H1 (cell line): ENCODE measurements around the gene OR5B2. TPM values are rescaled to one million over a fixed set of nuclear protein-coding genes. Genes with fewer than 3 reads are reported as not detected.

ENCODE experiments used
- CTCF ChIA-PET: fragments of 300-600 bp; sonication (Branson Sonifier 250); formaldehyde crosslinking; loops from one replicate; lab custom pipeline; 2021; ENCODE audit not compliant: partially characterized antibody; lab: Charles Lee
- POLR2A ChIA-PET: fragments of 300-600 bp; sonication (Branson Sonifier 250); formaldehyde crosslinking; loops from one replicate; lab custom pipeline; 2021; ENCODE audit warnings: inconsistent platforms; ENCODE audit not compliant: partially characterized antibody; lab: Charles Lee
- DNase-seq, 2 experiments: peaks; one replicate each; pipeline versions ENCODE4 v3.0.0 to v3.0.0-alpha.2; 2010 to 2022; ENCODE audit warnings: low spot score in 2 of 2, low read depth in 1 of 2, mixed read lengths in 1 of 2
- FAIRE-seq: peaks from 2 replicates; lab custom pipeline; 2011; peaks lifted over from hg19 to GRCh38; lab: Jason Lieb, UNC
- H2AFZ ChIP-seq: 2 replicates; pipeline ENCODE4 v1.8.1; 2012; ENCODE audit warnings: low read length, inconsistent platforms
- H2AK5ac ChIP-seq: 2 replicates; pipeline ENCODE4 v1.6.1; 2013; ENCODE audit warnings: low read depth, low read length
- H2BK120ac ChIP-seq: replicated peaks from 2 replicates; pipeline ENCODE3; 2013; ENCODE audit warnings: low read depth, low read length, inconsistent platforms
- H2BK12ac ChIP-seq: 2 replicates; pipeline ENCODE4 v1.6.1; 2013; ENCODE audit warnings: low read depth, low read length
- H2BK15ac ChIP-seq: 2 replicates; pipeline ENCODE4 v1.6.1; 2013; ENCODE audit warnings: low read length
- H2BK20ac ChIP-seq: 2 replicates; pipeline ENCODE4 v1.6.1; 2013; ENCODE audit warnings: low read length
- H2BK5ac ChIP-seq: 2 replicates; pipeline ENCODE4 v1.6.1; 2013; ENCODE audit warnings: low read depth, low read length
- H3K14ac ChIP-seq: 2 replicates; pipeline ENCODE4 v1.6.1; 2013; ENCODE audit warnings: inconsistent platforms; ENCODE audit not compliant: insufficient read length
- H3K18ac ChIP-seq: 2 replicates; pipeline ENCODE4 v1.6.1; 2013; ENCODE audit warnings: low read length; ENCODE audit errors: extremely low read depth
- H3K23ac ChIP-seq: 2 replicates; pipeline ENCODE4 v1.6.1; 2013; ENCODE audit warnings: inconsistent platforms; ENCODE audit not compliant: insufficient read length
- H3K23me2 ChIP-seq: 2 replicates; pipeline ENCODE4 v1.6.1; 2013; ENCODE audit warnings: low read depth, low read length
- H3K27ac ChIP-seq: 2 replicates; pipeline ENCODE4 v1.6.1; 2011; ENCODE audit warnings: low read depth, low read length, inconsistent platforms
- H3K27me3 ChIP-seq, 4 experiments: replicated peaks in 1 of 4; 1 replicate in 1 of 4; 2 replicates in 3 of 4; pipeline versions ENCODE4 v1.6.1 to v1.8.1; 2011 to 2013; ENCODE audit warnings: low read length in 3 of 4, mild to moderate bottlenecking in 3 of 4, inconsistent platforms in 2 of 4, mixed read lengths in 2 of 4, moderate library complexity in 1 of 4; ENCODE audit not compliant: control insufficient read depth in 3 of 4, insufficient read depth in 3 of 4; ENCODE audit errors: extremely low read depth in 1 of 4
- H3K36me3 ChIP-seq, 4 experiments: 2 replicates each; pipeline versions ENCODE4 v1.6.1 to v1.8.1; 2011 to 2013; ENCODE audit warnings: mild to moderate bottlenecking in 4 of 4, low read length in 3 of 4, moderate library complexity in 2 of 4, control low read depth in 1 of 4, inconsistent platforms in 1 of 4; ENCODE audit not compliant: insufficient read depth in 4 of 4, control insufficient read depth in 2 of 4
- H3K4ac ChIP-seq: replicated peaks from 2 replicates; pipeline ENCODE3; 2013; ENCODE audit warnings: low read length, low read depth, mixed read lengths, inconsistent platforms; ENCODE audit not compliant: insufficient read length
- H3K4me1 ChIP-seq, 4 experiments: replicated peaks in 1 of 4; 1 replicate in 1 of 4; 2 replicates in 3 of 4; pipeline versions ENCODE4 v1.6.1 to v1.8.1; 2011 to 2013; ENCODE audit warnings: low read length in 3 of 4, inconsistent platforms in 2 of 4, mixed read lengths in 1 of 4; ENCODE audit not compliant: insufficient read depth in 4 of 4, control insufficient read depth in 3 of 4
- H3K4me2 ChIP-seq, 2 experiments: 2 replicates each; pipeline versions ENCODE4 v1.6.1 to v1.8.1; 2011 to 2013; ENCODE audit warnings: low read depth in 2 of 2, low read length in 2 of 2, control low read depth in 1 of 2, inconsistent platforms in 1 of 2, mild to moderate bottlenecking in 1 of 2; ENCODE audit not compliant: insufficient read depth in 1 of 2
- H3K4me3 ChIP-seq, 4 experiments: fragments of 200-600, 300-600 bp in 1 of 4; sonication (generic), shearing (Covaris generic), sonication (Bioruptor Twin) in 1 of 4; 2 replicates each; pipeline versions ENCODE4 v1.5.1 to v1.8.1; 2011 to 2016; ENCODE audit warnings: low read length in 4 of 4, low read depth in 3 of 4, control low read depth in 2 of 4, inconsistent platforms in 2 of 4, mild to moderate bottlenecking in 2 of 4, mixed read lengths in 1 of 4, moderate library complexity in 1 of 4; ENCODE audit not compliant: insufficient read depth in 2 of 4; ENCODE audit errors: extremely low read depth in 1 of 4
- H3K56ac ChIP-seq: replicated peaks from 2 replicates; pipeline ENCODE3; 2013; ENCODE audit warnings: low read depth, mild to moderate bottlenecking, mixed read lengths, low read length, inconsistent platforms; ENCODE audit not compliant: insufficient read length
- H3K79me1 ChIP-seq: 2 replicates; pipeline ENCODE4 v1.6.1; 2013; ENCODE audit warnings: low read depth, low read length, control low read depth
- H3K79me2 ChIP-seq, 2 experiments: 2 replicates each; pipeline versions ENCODE4 v1.6.1 to v1.8.1; 2012 to 2013; ENCODE audit warnings: low read length in 2 of 2, mild to moderate bottlenecking in 2 of 2, inconsistent platforms in 1 of 2; ENCODE audit not compliant: insufficient read depth in 2 of 2, control insufficient read depth in 1 of 2
- H3K9ac ChIP-seq, 4 experiments: replicated peaks in 1 of 4; 1 replicate in 1 of 4; 2 replicates in 3 of 4; pipeline versions ENCODE4 v1.6.1 to v1.8.1; 2011 to 2013; ENCODE audit warnings: low read depth in 3 of 4, low read length in 3 of 4, control low read depth in 2 of 4, mild to moderate bottlenecking in 2 of 4, moderate library complexity in 2 of 4, inconsistent platforms in 1 of 4; ENCODE audit errors: extremely low read depth in 1 of 4
- H3K9me3 ChIP-seq, 2 experiments: 2 replicates each; pipeline versions ENCODE4 v1.6.1 to v1.8.1; 2012 to 2013; ENCODE audit warnings: mild to moderate bottlenecking in 2 of 2, moderate library complexity in 2 of 2, control low read depth in 1 of 2, inconsistent platforms in 1 of 2, low read depth in 1 of 2, low read length in 1 of 2, mixed read lengths in 1 of 2; ENCODE audit not compliant: insufficient read depth in 2 of 2
- H4K20me1 ChIP-seq, 2 experiments: replicated peaks in 1 of 2; 2 replicates each; pipeline versions ENCODE3 to v1.8.1; 2011 to 2013; ENCODE audit warnings: inconsistent platforms in 2 of 2, low read length in 2 of 2, mild to moderate bottlenecking in 1 of 2; ENCODE audit not compliant: insufficient read depth in 2 of 2, control insufficient read depth in 1 of 2
- H4K5ac ChIP-seq: 2 replicates; pipeline ENCODE4 v1.6.1; 2013; ENCODE audit warnings: low read length, low read depth, mixed read lengths, inconsistent platforms; ENCODE audit not compliant: insufficient read length
- H4K8ac ChIP-seq: 2 replicates; pipeline ENCODE4 v1.8.0; 2013; ENCODE audit warnings: mild to moderate bottlenecking, moderate library complexity, low read length, inconsistent platforms; ENCODE audit not compliant: insufficient read depth; ENCODE audit errors: extremely low read depth
- H4K91ac ChIP-seq: replicated peaks from 2 replicates; pipeline ENCODE3; 2013; ENCODE audit warnings: low read length, mixed read lengths, inconsistent platforms; ENCODE audit not compliant: insufficient read length
- CTBP2 ChIP-seq: IDR thresholded peaks from 2 replicates; pipeline ENCODE4 v1.7.0; 2011; ENCODE audit warnings: borderline replicate concordance, mild to moderate bottlenecking, moderate library complexity, mixed read lengths, low read length; ENCODE audit not compliant: insufficient read depth, insufficient read length
- SP2 ChIP-seq: IDR thresholded peaks from 2 replicates; pipeline ENCODE4 v1.6.1; 2012; ENCODE audit warnings: mild to moderate bottlenecking, low read length, inconsistent platforms
- WGBS, 2 experiments: shearing (Covaris generic) in 1 of 2; methylation state at CpG; one replicate each; pipeline versions ENCODE4 v1.1.6 to v1.1.7; 2013 to 2015; ENCODE audit warnings: low lambda C conversion rate in 2 of 2, mixed read lengths in 2 of 2, inconsistent platforms in 1 of 2, low coverage in 1 of 2, missing lambda C conversion rate in 1 of 2; ENCODE audit not compliant: insufficient replicate concordance in 2 of 2, insufficient coverage in 1 of 2, insufficient read length in 1 of 2; ENCODE audit errors: extremely low coverage in 1 of 2, missing lambda C conversion rate in 1 of 2; 5-methylcytosine and 5-hydroxymethylcytosine counted together
- polyA plus RNA-seq, 7 experiments: library from polyadenylated mRNA; depleted of rRNA in 3 of 7; stranded (reverse) in 5 of 7; unstranded in 2 of 7; fragments of >200 nt in 5 of 7; fragments of 200-250 nt in 2 of 7; gene quantifications; 1 replicate in 5 of 7; 2 replicates in 1 of 7; 4 replicates in 1 of 7; pipeline versions ENCODE4 v1.2.1 to v1.2.3, GENCODE V29; 2011 to 2013; ENCODE audit warnings: missing spikeins in 2 of 7, mixed read lengths in 2 of 7
- total RNA-seq: library from RNA; stranded (reverse); fragmentation: NEBNext Ultra II Directional; extraction: Animal tissue kit (Norgen Biotek cat#: 25700); gene quantifications from 2 replicates; pipeline ENCODE4 v1.2.1, GENCODE V29; 2021
- TF ChIP-seq, protein P1 (sequence below): IDR thresholded peaks from 2 replicates; pipeline ENCODE4 v1.6.1; 2012; ENCODE audit warnings: inconsistent platforms

Gene OR5B2
- total and polyA plus RNA-seq, 2 of the 8 experiments (the other 6 are each of a cell fraction or from before 2014, with no cell fraction given), result 0.06 TPM; not detected in 1

DNA sequence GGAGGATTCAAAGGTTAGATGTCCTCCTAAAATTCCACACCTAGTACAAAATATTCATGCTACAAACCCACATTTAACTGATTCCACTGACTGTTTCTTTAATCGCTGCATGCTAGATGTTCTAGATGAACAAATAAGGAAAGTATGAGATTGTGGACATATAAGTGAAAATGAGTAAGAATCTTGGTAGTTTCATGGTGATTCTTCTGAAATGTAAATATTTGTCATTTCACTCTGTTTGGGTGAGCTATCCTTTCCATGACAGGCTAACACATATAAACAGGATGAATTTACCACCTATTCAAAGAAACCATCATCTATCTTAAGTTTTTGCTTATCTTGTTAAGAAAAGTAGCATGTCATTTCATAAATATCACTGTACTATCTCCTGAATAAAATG lies 36.0 kb downstream of the OR5B2 start:
- Histone ChIP-seq H3K79me2 (no peaks in the 10 kb centered on the region), H3K4ac (no peak overlapping the region), H4K20me1 (no peaks in the 10 kb centered on the region), H3K4me3 (no peak overlapping the region), H2BK12ac (no peak overlapping the region), H3K18ac (no peak overlapping the region), H3K14ac (no peak overlapping the region), H3K4me2 (no peak overlapping the region), H2BK15ac (no peak overlapping the region), H4K8ac (no peak overlapping the region), H2BK5ac (no peak overlapping the region), H3K56ac (no peak overlapping the region), H3K27ac (no peak overlapping the region), H2BK20ac (no peak overlapping the region), H4K91ac (no peak overlapping the region), H3K23me2 (no peaks in the 10 kb centered on the region), H2AFZ (no peak overlapping the region), H3K79me1 (no peaks in the 10 kb centered on the region), H3K9ac (no peak overlapping the region), H2AK5ac (no peak overlapping the region), H4K5ac (no peak overlapping the region), H3K9me3 (peaks cover 17 to 30% of the 10 kb centered on the region in 2 experiments), H3K27me3 (no peaks in the 10 kb centered on the region), H2BK120ac (no peak overlapping the region), H3K4me1 (no peaks in the 10 kb centered on the region), H3K36me3 (no peaks in the 10 kb centered on the region), H3K23ac (no peak overlapping the region)
- WGBS, 2 experiments, result 94% methylated on average over 1 of the region's 1 CpG; no CpG with 5 or more reads in 1 of the 2 experiments
- FAIRE-seq, result no peak
- ChIA-PET CTCF (no interaction called here), POLR2A (no interaction called here)
- no peak for DNase-seq
- TF ChIP-seq CTBP2 (no peak), SP2 (no peak)
- TF ChIP-seq, protein P1, sequence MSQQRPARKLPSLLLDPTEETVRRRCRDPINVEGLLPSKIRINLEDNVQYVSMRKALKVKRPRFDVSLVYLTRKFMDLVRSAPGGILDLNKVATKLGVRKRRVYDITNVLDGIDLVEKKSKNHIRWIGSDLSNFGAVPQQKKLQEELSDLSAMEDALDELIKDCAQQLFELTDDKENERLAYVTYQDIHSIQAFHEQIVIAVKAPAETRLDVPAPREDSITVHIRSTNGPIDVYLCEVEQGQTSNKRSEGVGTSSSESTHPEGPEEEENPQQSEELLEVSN, result no peak
